SK-N-SH treated with all-trans-retinoic acid at 6 μM for 48 hours (cell line): ENCODE measurements around the gene CDKN2B-AS1.

ENCODE experiments used
- CREB5 ChIP-seq: fragments of 250-450 bp; sonication (Bioruptor Pico); IDR thresholded peaks from 2 replicates; pipeline ENCODE4 v1.5.1; 2020; ENCODE audit warnings: low read depth, mild to moderate bottlenecking, moderate library complexity
- CSRNP3 ChIP-seq: fragments of 250-450 bp; sonication (Bioruptor Pico); IDR thresholded peaks from 2 replicates; pipeline ENCODE4 v1.5.1; 2021; ENCODE audit warnings: mild to moderate bottlenecking, moderate library complexity
- ESRRG ChIP-seq: fragments of 250-450 bp; sonication (Bioruptor Pico); IDR thresholded peaks from 2 replicates; pipeline ENCODE4 v1.6.1; 2021; ENCODE audit warnings: mild to moderate bottlenecking
- OSR1 ChIP-seq: fragments of 250-450 bp; sonication (Bioruptor Pico); IDR thresholded peaks from 2 replicates; pipeline ENCODE4 v1.8.0; 2022; ENCODE audit warnings: moderate library complexity, mild to moderate bottlenecking, inconsistent platforms
- RARB ChIP-seq: fragments of 250-450 bp; sonication (Bioruptor Pico); IDR thresholded peaks from 2 replicates; pipeline ENCODE4 v1.8.0; 2021; ENCODE audit warnings: mild to moderate bottlenecking, moderate library complexity
- SNAI2 ChIP-seq: fragments of 250-450 bp; sonication (Bioruptor Pico); IDR thresholded peaks from 2 replicates; pipeline ENCODE4 v1.5.0; 2020; ENCODE audit warnings: mild to moderate bottlenecking, moderate library complexity
- TSHZ2 ChIP-seq: fragments of 250-450 bp; sonication (Bioruptor Pico); IDR thresholded peaks from 2 replicates; pipeline ENCODE4 v1.5.0; 2020; ENCODE audit warnings: mild to moderate bottlenecking, moderate library complexity
- ZFP30 ChIP-seq: fragments of 450-650 bp; formaldehyde crosslinking; IDR thresholded peaks from 2 replicates; pipeline ENCODE4 v1.5.0; 2022; ENCODE audit warnings: mild to moderate bottlenecking, moderate library complexity
- ZNF70 ChIP-seq: fragments of 450-650 bp; formaldehyde crosslinking; IDR thresholded peaks from 2 replicates; pipeline ENCODE4 v1.5.0; 2020; ENCODE audit warnings: mild to moderate bottlenecking, moderate library complexity

- no peak for TF ChIP-seq RARB (CRISPR knock-in tag)
- TF ChIP-seq ESRRG (CRISPR knock-in tag) = no peak
- TF ChIP-seq TSHZ2 (CRISPR knock-in tag) = no peak
- no peak for TF ChIP-seq CREB5 (CRISPR knock-in tag)
- no peak for TF ChIP-seq CSRNP3
- TF ChIP-seq SNAI2 = no peak
- TF ChIP-seq ZNF70 (CRISPR knock-in tag) = no peak
- TF ChIP-seq OSR1 = no peak
- TF ChIP-seq ZFP30 (CRISPR knock-in tag) = no peak
Measured at GRCh38 chr9:22143799-22144625, 149.4 kb downstream of the CDKN2B-AS1 start.
